Measurements from ENCODE around the gene GZMM. TPM values are rescaled to one million over a fixed set of nuclear protein-coding genes. Genes with fewer than 3 reads are reported as not detected.

Gene GZMM
- total and polyA plus RNA-seq, 2 of the 13 experiments (the other 11 are each of a cell fraction or from before 2014, with no cell fraction given): 0.07 TPM; not detected in 1

DNA sequence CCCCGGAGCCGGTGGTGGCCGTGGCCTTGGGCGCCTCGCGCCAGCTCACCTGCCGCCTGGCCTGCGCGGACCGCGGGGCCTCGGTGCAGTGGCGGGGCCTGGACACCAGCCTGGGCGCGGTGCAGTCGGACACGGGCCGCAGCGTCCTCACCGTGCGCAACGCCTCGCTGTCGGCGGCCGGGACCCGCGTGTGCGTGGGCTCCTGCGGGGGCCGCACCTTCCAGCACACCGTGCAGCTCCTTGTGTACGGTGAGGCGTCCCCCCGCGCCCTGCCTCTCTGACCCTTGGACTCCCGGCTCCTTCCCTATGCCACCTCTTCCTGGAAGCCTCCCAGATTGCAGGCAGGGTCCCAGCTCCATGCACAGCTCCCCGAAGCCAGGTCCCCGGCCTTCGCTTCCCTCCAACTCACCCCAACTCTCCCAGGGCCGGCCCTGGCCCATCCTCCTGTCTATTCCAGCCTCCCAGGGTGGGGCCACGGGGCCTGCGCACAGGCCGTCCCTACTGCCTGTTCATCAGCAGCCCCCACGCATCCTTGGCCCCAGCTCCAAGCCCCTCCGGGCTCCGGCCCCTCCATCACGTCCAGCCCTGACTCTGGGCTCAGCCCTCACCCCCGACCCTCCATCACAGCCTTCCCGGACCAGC, 45.9 kb upstream of the GZMM start (continued):
- TF ChIP-seq, protein P1, sequence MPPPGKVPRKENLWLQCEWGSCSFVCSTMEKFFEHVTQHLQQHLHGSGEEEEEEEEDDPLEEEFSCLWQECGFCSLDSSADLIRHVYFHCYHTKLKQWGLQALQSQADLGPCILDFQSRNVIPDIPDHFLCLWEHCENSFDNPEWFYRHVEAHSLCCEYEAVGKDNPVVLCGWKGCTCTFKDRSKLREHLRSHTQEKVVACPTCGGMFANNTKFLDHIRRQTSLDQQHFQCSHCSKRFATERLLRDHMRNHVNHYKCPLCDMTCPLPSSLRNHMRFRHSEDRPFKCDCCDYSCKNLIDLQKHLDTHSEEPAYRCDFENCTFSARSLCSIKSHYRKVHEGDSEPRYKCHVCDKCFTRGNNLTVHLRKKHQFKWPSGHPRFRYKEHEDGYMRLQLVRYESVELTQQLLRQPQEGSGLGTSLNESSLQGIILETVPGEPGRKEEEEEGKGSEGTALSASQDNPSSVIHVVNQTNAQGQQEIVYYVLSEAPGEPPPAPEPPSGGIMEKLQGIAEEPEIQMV (CRISPR knock-in tag; IDR thresholded peaks at IDR 0.05; ENCODE audit: low read depth): peak; percentile 81
- TF ChIP-seq ZNF562 (CRISPR knock-in tag; IDR thresholded peaks at IDR 0.05; ENCODE audit: borderline replicate concordance) (no peak), ZNF576 (CRISPR knock-in tag; IDR thresholded peaks at IDR 0.05) (no peak), SAFB2 (CRISPR knock-in tag; IDR thresholded peaks at IDR 0.05; ENCODE audit: borderline replicate concordance, low read depth) (no peak), MXD4 (CRISPR knock-in tag; IDR thresholded peaks at IDR 0.05) (no peak), PHB2 (IDR thresholded peaks at IDR 0.05; ENCODE audit: partially characterized antibody) (no peak), ZNF768 (CRISPR knock-in tag; IDR thresholded peaks at IDR 0.05) (peak; percentile 52; the same call in 1 of the 2 replicates), TCF12 (IDR thresholded peaks at IDR 0.05) (no peak), TCF12 (CRISPR knock-in tag; IDR thresholded peaks at IDR 0.05) (no peak), ZSCAN5A (CRISPR knock-in tag; IDR thresholded peaks at IDR 0.05; ENCODE audit: borderline replicate concordance) (no peak), ZNF652 (CRISPR knock-in tag; IDR thresholded peaks at IDR 0.05; ENCODE audit: borderline replicate concordance, low read depth) (no peak), CBX1 (IDR thresholded peaks at IDR 0.05; ENCODE audit: low read depth) (no peak), ZNF605 (CRISPR knock-in tag; IDR thresholded peaks at IDR 0.05) (no peak), GMEB1 (CRISPR knock-in tag; IDR thresholded peaks at IDR 0.05; ENCODE audit: borderline replicate concordance) (no peak), RAD51 (IDR thresholded peaks at IDR 0.05; ENCODE audit: borderline replicate concordance) (no peak), ERF (CRISPR knock-in tag; IDR thresholded peaks at IDR 0.05) (0 out of 2 replicates have a peak, but pooled peaks have one; percentile 19), MTF2 (CRISPR knock-in tag; IDR thresholded peaks at IDR 0.05; ENCODE audit: borderline replicate concordance) (no peak), ZNF784 (CRISPR knock-in tag; IDR thresholded peaks at IDR 0.05; ENCODE audit: borderline replicate concordance) (no peak), ZNF556 (CRISPR knock-in tag; IDR thresholded peaks at IDR 0.05; ENCODE audit: borderline replicate concordance) (no peak), ETV5 (CRISPR knock-in tag; IDR thresholded peaks at IDR 0.05; ENCODE audit: borderline replicate concordance) (no peak), EEA1 (CRISPR knock-in tag; IDR thresholded peaks at IDR 0.05; ENCODE audit: borderline replicate concordance) (peak; percentile 60; the same call in 1 of the 2 replicates), HNF4A (CRISPR knock-in tag; IDR thresholded peaks at IDR 0.05) (peak; percentile 56)
- TF ChIP-seq, protein P2, sequence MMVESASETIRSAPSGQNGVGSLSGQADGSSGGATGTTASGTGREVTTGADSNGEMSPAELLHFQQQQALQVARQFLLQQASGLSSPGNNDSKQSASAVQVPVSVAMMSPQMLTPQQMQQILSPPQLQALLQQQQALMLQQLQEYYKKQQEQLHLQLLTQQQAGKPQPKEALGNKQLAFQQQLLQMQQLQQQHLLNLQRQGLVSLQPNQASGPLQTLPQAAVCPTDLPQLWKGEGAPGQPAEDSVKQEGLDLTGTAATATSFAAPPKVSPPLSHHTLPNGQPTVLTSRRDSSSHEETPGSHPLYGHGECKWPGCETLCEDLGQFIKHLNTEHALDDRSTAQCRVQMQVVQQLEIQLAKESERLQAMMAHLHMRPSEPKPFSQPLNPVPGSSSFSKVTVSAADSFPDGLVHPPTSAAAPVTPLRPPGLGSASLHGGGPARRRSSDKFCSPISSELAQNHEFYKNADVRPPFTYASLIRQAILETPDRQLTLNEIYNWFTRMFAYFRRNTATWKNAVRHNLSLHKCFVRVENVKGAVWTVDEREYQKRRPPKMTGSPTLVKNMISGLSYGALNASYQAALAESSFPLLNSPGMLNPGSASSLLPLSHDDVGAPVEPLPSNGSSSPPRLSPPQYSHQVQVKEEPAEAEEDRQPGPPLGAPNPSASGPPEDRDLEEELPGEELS (CRISPR knock-in tag; IDR thresholded peaks at IDR 0.05): no peak

All from HepG2 (cell line).